Activated T-cell treated with anti-CD3 and anti-CD28 coated beads, Interleukin-2, amount 50 U/mL, for 24 hours (primary cell): ENCODE results near the gene NTRK3.
A peak's percentile ranks its signal among the peaks of the same experiment; 100 is the strongest.

Experiments used
- DNase-seq: peaks from one replicate; pipeline ENCODE4 v3.0.0-alpha.2; 2020
- H3K27ac Mint-ChIP-seq: 2 replicates; pipeline ENCODE4 v1.8.0; 2020; ENCODE audit warnings: mild to moderate bottlenecking, mixed read lengths
- H3K27me3 Mint-ChIP-seq: 2 replicates; pipeline ENCODE4 v1.8.0; 2020; ENCODE audit warnings: mixed read lengths
- H3K36me3 Mint-ChIP-seq: 2 replicates; pipeline ENCODE4 v1.8.0; 2020; ENCODE audit warnings: low read depth, mixed read lengths
- H3K4me1 Mint-ChIP-seq: 2 replicates; pipeline ENCODE4 v1.8.0; 2020; ENCODE audit warnings: low read depth, mixed read lengths
- H3K4me3 Mint-ChIP-seq: 2 replicates; pipeline ENCODE4 v1.8.0; 2020; ENCODE audit warnings: mild to moderate bottlenecking, moderate library complexity, mixed read lengths
- H3K9me3 Mint-ChIP-seq: 2 replicates; pipeline ENCODE4 v1.8.0; 2020; ENCODE audit warnings: mixed read lengths

Gene NTRK3

DNA sequence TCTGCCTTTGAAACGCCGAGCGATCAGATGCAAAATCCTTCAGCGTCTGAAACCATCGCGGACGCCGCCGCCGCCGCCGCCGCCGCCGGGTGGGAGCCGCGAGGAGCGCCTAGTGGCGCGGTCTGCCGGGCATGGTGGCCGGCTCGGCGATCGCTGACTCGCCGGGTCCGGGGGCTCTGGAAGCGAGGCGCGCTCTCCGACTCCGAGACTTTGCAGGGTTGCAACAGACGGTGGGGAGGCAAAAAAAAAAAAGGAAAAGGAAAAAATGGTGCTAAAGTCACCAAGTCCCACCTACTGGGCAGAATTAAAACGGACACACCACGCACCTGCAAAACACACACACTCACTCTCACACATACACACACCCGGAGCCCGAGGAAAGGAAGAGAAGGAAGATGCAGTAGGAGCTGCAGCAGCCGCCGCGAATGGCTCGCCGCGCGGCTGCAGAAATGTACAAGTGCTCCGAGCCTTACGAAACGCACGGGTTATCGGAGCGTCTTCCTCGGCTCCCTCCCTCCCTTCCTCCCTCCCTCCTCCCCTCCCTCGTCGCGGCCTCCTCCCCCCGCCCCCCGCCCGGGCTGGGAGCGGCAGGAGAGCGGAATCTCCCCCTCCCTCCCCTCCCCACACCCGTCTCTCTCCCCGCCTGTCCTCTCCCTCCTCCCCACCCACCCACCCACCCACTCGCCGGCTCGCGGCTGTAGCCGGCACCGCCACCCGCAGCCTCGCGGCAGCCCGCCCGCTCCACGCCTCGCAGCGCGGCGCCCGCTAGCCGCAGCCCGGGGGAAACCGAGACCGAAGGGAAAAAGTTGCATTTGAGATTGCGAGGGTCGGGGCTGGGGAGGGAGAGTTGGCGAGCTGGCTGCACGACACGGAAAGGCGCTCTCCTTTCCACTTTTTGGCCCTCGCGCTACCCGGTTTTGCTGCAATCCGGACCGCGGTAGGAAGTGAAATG, at the start of gene NTRK3:
Gene NTRK3, minus strand, starts transcription at position 461 of the 952 bp plus-strand sequence. CDS start 586 bp downstream, outside the sequence.
- H3K4me3 Mint-ChIP-seq, result peak within 1 kb of the TSS; percentile 81
- peaks cover 29% of the 10 kb centered on the region for H3K4me1 Mint-ChIP-seq
- DNase-seq, result no peak
- peak within 1 kb of the TSS; percentile 75 for H3K27ac Mint-ChIP-seq
- H3K9me3 Mint-ChIP-seq, result no peaks in the 10 kb centered on the region
- H3K27me3 Mint-ChIP-seq, result peaks cover 85% of the 10 kb centered on the region
- H3K36me3 Mint-ChIP-seq, result no peaks in the 10 kb centered on the region

GRCh38 chr15:88303395-88303794, 46.9 kb upstream of the NTRK3 start:
- Mint-ChIP-seq H3K36me3 (no peaks in the 10 kb centered on the region), H3K27me3 (peaks cover 13% of the 10 kb centered on the region), H3K4me3 (no peak overlapping the region), H3K4me1 (no peaks in the 10 kb centered on the region), H3K27ac (no peak overlapping the region), H3K9me3 (no peaks in the 10 kb centered on the region)
- no peak for DNase-seq

- DNase-seq, result no peak
- no peaks in the 10 kb centered on the region for H3K4me1 Mint-ChIP-seq
- H3K36me3 Mint-ChIP-seq, result no peaks in the 10 kb centered on the region
- no peaks in the 10 kb centered on the region for H3K9me3 Mint-ChIP-seq
- no peak overlapping the region for H3K27ac Mint-ChIP-seq
- H3K27me3 Mint-ChIP-seq, result peaks cover 13% of the 10 kb centered on the region
- H3K4me3 Mint-ChIP-seq, result no peak overlapping the region
These were observed 45.8 kb upstream of the NTRK3 start for GRCh38 chr15:88302373-88302772.

DNA sequence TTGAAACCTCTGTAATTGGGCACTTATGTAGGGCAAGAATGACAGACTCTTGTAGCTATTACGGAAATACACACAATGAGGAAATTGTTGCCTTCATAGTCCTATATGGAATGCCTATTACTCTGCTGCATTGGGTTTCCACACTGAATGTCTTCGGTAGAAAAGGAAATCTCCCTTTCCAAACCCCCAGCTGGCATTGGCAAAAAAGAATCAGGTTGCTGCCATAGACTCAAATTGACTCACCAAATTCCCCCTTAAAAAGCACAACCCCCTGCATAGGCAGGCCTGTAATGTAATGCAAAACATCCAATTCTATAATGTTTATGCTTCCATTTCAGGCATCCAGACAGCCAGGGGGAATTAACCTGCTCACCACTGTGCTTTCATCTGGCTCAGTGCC, 44.8 kb upstream of the NTRK3 start:
- Mint-ChIP-seq H3K27me3 (peaks cover 14% of the 10 kb centered on the region), H3K36me3 (no peaks in the 10 kb centered on the region), H3K9me3 (no peaks in the 10 kb centered on the region), H3K27ac (no peak overlapping the region), H3K4me3 (no peak overlapping the region), H3K4me1 (no peaks in the 10 kb centered on the region)
- DNase-seq, result no peak

DNA sequence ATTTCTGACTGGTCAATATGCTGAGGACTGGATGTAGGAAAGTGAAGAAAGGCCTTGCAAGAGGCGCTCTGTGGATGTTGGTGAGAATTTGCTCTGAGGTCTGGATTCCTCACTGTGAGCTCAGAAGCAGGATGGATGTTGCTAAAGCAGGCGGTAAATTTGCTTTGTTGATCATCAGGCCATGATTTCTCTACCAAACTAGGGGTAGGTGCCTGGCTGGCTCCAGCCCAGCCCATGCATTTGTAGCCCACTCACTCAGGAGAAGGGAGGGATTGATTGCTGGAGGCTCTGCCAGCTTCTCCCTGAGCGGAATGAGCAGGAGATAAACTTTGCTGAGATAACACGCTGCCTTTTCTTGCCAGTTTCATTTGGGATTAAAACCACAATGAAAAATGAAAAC, 44.3 kb upstream of the NTRK3 start:
- Mint-ChIP-seq H3K4me1 (no peaks in the 10 kb centered on the region), H3K36me3 (no peaks in the 10 kb centered on the region), H3K27me3 (peaks cover 15% of the 10 kb centered on the region), H3K27ac (no peak overlapping the region), H3K9me3 (no peaks in the 10 kb centered on the region), H3K4me3 (no peak overlapping the region)
- DNase-seq, result no peak

- no peaks in the 10 kb centered on the region for H3K4me1 Mint-ChIP-seq
- no peaks in the 10 kb centered on the region for H3K9me3 Mint-ChIP-seq
- peaks cover 20% of the 10 kb centered on the region for H3K27me3 Mint-ChIP-seq
- H3K4me3 Mint-ChIP-seq, result no peak overlapping the region
- H3K27ac Mint-ChIP-seq, result no peak overlapping the region
- no peak for DNase-seq
- H3K36me3 Mint-ChIP-seq, result no peaks in the 10 kb centered on the region
These were observed 43.5 kb upstream of the NTRK3 start for GRCh38 chr15:88300089-88300488.

DNA sequence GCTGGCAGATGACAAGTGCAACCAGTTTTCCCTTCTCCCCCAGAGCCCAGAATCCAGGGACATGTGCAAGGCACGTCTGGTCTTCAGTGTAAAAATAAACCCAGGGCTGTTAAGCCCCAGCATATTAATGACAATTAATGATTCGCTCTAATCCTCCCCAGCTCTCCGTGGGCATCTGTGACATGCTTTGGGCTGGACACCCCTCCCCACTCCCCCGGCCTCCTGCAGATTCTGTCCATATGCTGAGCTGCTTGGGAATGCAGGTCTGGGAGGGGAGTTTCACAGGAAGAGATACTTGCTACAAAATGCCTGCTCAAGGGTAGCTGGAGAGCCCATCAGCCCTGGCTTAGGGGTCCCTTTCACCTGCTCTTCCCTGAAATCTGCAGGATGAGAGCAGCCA, 43.0 kb upstream of the NTRK3 start:
- no peaks in the 10 kb centered on the region for H3K36me3 Mint-ChIP-seq
- no peaks in the 10 kb centered on the region for H3K9me3 Mint-ChIP-seq
- H3K4me1 Mint-ChIP-seq, result no peaks in the 10 kb centered on the region
- H3K27ac Mint-ChIP-seq, result no peak overlapping the region
- peaks cover 22% of the 10 kb centered on the region for H3K27me3 Mint-ChIP-seq
- no peak for DNase-seq
- no peak overlapping the region for H3K4me3 Mint-ChIP-seq

DNA sequence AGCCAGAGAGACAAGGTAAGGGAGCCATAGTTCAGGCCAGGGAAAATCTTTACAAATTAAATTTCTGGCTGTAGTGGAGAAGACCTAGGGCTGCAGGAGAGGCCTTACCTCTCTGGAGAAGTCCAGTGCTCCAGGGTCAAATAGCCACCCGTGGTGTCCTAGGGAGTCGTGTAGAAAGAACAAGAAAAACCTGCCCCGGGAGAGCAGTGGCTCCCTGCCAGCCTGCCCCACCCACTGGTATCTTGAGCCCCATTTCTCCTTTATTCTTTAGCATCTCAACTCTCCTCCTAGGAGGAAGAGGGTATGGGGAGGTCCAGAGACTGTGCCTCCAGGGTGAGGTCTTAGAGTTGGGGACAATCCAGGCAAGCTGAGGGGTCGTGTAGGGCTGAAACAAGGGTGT, 32.1 kb upstream of the NTRK3 start:
- H3K4me1 Mint-ChIP-seq, result no peaks in the 10 kb centered on the region
- H3K27me3 Mint-ChIP-seq, result peaks cover 34% of the 10 kb centered on the region
- H3K36me3 Mint-ChIP-seq, result no peaks in the 10 kb centered on the region
- H3K9me3 Mint-ChIP-seq, result no peaks in the 10 kb centered on the region
- no peak for DNase-seq
- H3K27ac Mint-ChIP-seq, result no peak overlapping the region
- no peak overlapping the region for H3K4me3 Mint-ChIP-seq

- Mint-ChIP-seq H3K36me3 (no peaks in the 10 kb centered on the region), H3K9me3 (no peaks in the 10 kb centered on the region), H3K4me1 (no peaks in the 10 kb centered on the region), H3K27me3 (peaks cover 39% of the 10 kb centered on the region), H3K27ac (no peak overlapping the region), H3K4me3 (no peak overlapping the region)
- no peak for DNase-seq
These were observed 31.7 kb upstream of the NTRK3 start for GRCh38 chr15:88288206-88288605.

DNA sequence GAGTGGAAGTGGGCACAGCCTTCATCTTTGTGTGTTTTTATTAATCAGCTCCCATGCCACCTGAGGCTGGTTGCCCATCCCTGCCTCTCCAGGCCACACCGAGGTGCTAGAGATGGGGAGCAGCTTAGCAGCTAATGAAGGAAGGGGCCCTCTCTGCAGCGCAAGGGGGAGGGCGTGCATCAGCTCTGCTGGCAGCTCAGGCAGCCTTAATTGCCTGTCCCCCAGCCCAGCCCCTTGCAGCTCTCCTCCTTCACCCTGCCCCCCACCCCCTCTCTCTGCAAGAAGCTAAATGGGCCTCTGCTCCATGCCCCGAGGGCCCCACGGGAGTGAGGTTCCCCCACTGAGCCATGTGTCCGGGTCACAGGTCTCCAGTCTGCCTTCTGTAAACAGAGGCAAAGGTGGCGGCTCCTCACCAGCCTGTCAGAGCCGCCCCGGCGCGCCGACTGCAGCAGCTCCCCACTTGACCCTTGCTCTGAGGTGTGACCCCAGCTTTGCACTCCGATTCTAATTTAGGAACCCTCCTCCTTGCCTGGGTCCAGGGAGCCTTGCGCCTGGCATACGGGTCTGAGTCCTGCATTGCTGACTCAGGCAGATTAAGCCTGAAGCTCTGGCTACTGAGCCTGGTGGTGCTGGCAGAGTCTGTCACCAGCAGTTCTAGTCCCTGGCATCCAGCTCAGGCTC, 27.9 kb upstream of the NTRK3 start:
- no peaks in the 10 kb centered on the region for H3K4me1 Mint-ChIP-seq

GRCh38 chr15:88282614-88283013, 26.1 kb upstream of the NTRK3 start:
- Mint-ChIP-seq H3K27me3 (peaks cover 67% of the 10 kb centered on the region), H3K4me3 (no peak overlapping the region), H3K27ac (no peak overlapping the region), H3K4me1 (no peaks in the 10 kb centered on the region), H3K9me3 (no peaks in the 10 kb centered on the region), H3K36me3 (no peaks in the 10 kb centered on the region)
- DNase-seq, result no peak

More for the DNA sequence above, 27.9 kb upstream of the NTRK3 start:
- no peaks in the 10 kb centered on the region for H3K36me3 Mint-ChIP-seq
- H3K27me3 Mint-ChIP-seq, result peaks cover 62% of the 10 kb centered on the region
- H3K4me3 Mint-ChIP-seq, result no peak overlapping the region
- H3K27ac Mint-ChIP-seq, result no peak overlapping the region
- no peak for DNase-seq
- H3K9me3 Mint-ChIP-seq, result no peaks in the 10 kb centered on the region

DNA sequence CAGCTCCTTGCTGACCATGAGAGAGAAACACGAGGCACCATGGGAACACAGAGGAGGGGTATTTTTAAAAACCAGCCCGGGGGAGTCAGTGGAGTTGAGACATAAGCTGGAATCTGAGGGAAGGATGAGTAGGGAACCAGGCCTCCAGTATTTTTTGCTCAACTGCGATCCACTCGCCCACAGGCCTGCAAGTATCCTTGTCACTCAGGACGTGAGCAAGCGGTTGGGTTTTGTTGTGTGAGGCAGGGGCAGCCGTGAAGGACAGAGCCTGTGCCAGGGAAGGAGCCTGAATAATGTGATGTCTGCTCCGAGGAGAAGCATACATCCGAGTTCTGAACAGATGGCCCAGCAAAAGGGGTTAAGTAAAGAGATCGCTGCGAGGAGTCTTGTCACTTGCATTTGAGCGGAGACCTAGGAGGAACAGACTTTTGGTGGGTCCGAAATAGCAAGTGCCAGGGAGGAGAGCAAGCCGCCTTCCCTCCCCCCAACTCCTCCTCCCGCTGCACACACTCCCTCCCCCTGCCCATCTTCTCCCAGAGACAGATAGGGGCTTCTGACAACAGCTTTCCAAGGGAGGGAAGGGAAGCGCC, 20.4 kb upstream of the NTRK3 start:
- Mint-ChIP-seq H3K4me1 (no peaks in the 10 kb centered on the region), H3K4me3 (no peak overlapping the region), H3K9me3 (no peaks in the 10 kb centered on the region), H3K27ac (no peak overlapping the region), H3K27me3 (peaks cover 43% of the 10 kb centered on the region), H3K36me3 (no peaks in the 10 kb centered on the region)
- DNase-seq, result no peak

GRCh38 chr15:88275804-88276203, 19.3 kb upstream of the NTRK3 start:
- Mint-ChIP-seq H3K27me3 (peaks cover 34% of the 10 kb centered on the region), H3K36me3 (no peaks in the 10 kb centered on the region), H3K4me1 (no peaks in the 10 kb centered on the region), H3K27ac (no peak overlapping the region), H3K4me3 (no peak overlapping the region), H3K9me3 (no peaks in the 10 kb centered on the region)
- no peak for DNase-seq

GRCh38 chr15:88274553-88275460, 18.3 kb upstream of the NTRK3 start:
- no peaks in the 10 kb centered on the region for H3K4me1 Mint-ChIP-seq
- peak; percentile 77 for DNase-seq
- no peak overlapping the region for H3K27ac Mint-ChIP-seq
- no peaks in the 10 kb centered on the region for H3K9me3 Mint-ChIP-seq
- peaks cover 29% of the 10 kb centered on the region for H3K27me3 Mint-ChIP-seq
- H3K36me3 Mint-ChIP-seq, result no peaks in the 10 kb centered on the region
- H3K4me3 Mint-ChIP-seq, result no peak overlapping the region
